ENCODE results near the gene RPL18A. TPM values are rescaled to one million over a fixed set of nuclear protein-coding genes. Genes with fewer than 3 reads are reported as not detected.

RPL18A gene
- total and polyA plus RNA-seq, 10 of the 15 experiments (the other 5 are each of a cell fraction or from before 2014, with no cell fraction given): 1,181 to 3,774 (median 2,300) TPM

DNA sequence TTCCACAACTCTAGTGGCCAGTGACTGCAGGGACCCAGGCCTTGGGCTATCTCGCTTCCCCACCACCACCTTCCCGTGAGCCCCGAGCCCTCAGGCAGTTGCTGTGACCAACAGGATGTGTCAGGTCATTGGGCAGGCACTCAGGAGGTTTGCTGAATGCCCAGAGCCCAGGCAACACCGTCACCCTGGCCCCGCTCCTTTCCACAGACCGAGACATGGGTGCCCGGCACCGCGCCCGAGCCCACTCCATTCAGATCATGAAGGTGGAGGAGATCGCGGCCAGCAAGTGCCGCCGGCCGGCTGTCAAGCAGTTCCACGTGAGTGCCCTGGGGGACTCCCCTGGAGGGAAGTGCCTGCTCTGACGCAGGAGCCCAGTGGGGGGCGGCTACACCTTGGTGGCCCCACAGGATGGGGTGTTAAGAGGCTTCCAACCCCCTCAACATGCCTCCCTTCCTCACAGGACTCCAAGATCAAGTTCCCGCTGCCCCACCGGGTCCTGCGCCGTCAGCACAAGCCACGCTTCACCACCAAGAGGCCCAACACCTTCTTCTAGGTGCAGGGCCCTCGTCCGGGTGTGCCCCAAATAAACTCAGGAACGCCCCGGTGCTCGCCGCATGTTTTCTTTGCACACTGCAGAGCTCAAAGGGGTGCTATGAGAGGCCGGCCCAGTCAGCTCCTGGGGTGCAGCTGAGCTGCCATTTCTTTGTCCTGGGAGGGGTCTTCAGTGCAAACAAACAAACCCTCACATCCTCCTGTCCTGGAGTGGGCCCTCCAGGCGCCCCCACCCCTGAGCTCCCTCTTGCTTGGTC, 3.2 kb downstream of the RPL18A start:
- Histone ChIP-seq H3K4me3 (peak overlapping the region; percentile 92; the same call in 1 of the 2 replicates), H3K9me3 (replicated peaks; ENCODE audit: control insufficient read depth, insufficient read depth, low read length) (no peaks in the 10 kb centered on the region), H3K36me3 (ENCODE audit: control insufficient read depth in 2 of 2, insufficient read depth in 2 of 2, low read length in 1 of 2) (peaks cover 23 to 30% of the 10 kb centered on the region in 2 experiments), H2AFZ (ENCODE audit: control insufficient read depth, low read depth, low read length) (no peak overlapping the region), H3K27ac (ENCODE audit: control insufficient read depth, insufficient read depth) (peak overlapping the region; percentile 26; the same call in 1 of the 2 replicates), H3K9ac (ENCODE audit: control insufficient read depth, insufficient read depth, low read length) (peak overlapping the region; percentile 51; the same call in 1 of the 2 replicates), H3K79me2 (ENCODE audit: control insufficient read depth, insufficient read depth, low read length) (peaks cover 30% of the 10 kb centered on the region), H3K4me2 (ENCODE audit: control insufficient read depth, insufficient read depth) (peak overlapping the region; percentile 71), H3K4me1 (ENCODE audit: control insufficient read depth, insufficient read depth, low read length) (peaks cover 12% of the 10 kb centered on the region), H3K27me3 (replicated peaks in 1 of 2; ENCODE audit: control insufficient read depth in 2 of 2, insufficient read depth in 2 of 2, low read length in 1 of 2) (no peaks in the 10 kb centered on the region), H4K20me1 (ENCODE audit: control insufficient read depth, insufficient read depth) (peaks cover 17% of the 10 kb centered on the region)
- ChIA-PET POLR2A (no interaction called here), SMC1A (ENCODE audit: uncharacterized antibody, unreplicated experiment) (interaction anchor here (1.4 kb wide), 1 partner anchor 70 kb away, joined by 3 read pairs; the partner anchor contains the start of gene CCDC124), CTCF (interaction anchor here (1.0 to 3.2 kb wide), 2 partner anchors 69 to 70 kb away, joined by 4 to 11 read pairs; partner anchors contain the start of gene CCDC124), RAD21 (ENCODE audit: unreplicated experiment) (interaction anchor here (1.2 to 2.3 kb wide), 2 partner anchors 67 to 70 kb away, joined by 5 to 10 read pairs; partner anchors contain the start of gene CCDC124)
- intact Hi-C loops (cut with micrococcal nuclease; ENCODE audit: unreplicated experiment) (no loop called here), in situ Hi-C loops (cut with MboI) (no loop called here)
- no TSS peak for BruUV-seq (replicated peaks)
- FAIRE-seq: no peak
- DNase-seq (ENCODE audit: low read depth, low spot score): no peak
- 35% methylated on average over 31 of the region's 31 CpGs for WGBS (ENCODE audit: insufficient coverage, insufficient replicate concordance, low lambda C conversion rate, missing lambda C conversion rate)
- peak; percentile 34 for ATAC-seq
- TF ChIP-seq SP1 (IDR thresholded peaks at IDR 0.05; ENCODE audit: low read depth, low read length) (no peak), NR2F1 (conservative IDR thresholded peaks at IDR 0.05) (0 out of 2 replicates have a peak, but pooled peaks have one; percentile 11), RELA (IDR thresholded peaks at IDR 0.05; ENCODE audit: borderline replicate concordance, partially characterized antibody) (no peak), RBBP5 (conservative IDR thresholded peaks at IDR 0.05) (no peak), EGR1 (IDR thresholded peaks at IDR 0.05; ENCODE audit: borderline replicate concordance in 1 of 2, low read depth in 2 of 2, low read length in 2 of 2) (no peak; a peak in 1 of 3 replicates), SPI1 (IDR thresholded peaks at IDR 0.05; ENCODE audit: borderline replicate concordance, insufficient read depth, low read depth, low read length) (peak; percentile 40; the same call in 1 of the 2 replicates), HDGF (IDR thresholded peaks at IDR 0.05) (no peak), MXI1 (IDR thresholded peaks at IDR 0.05; ENCODE audit: low read depth, low read length) (no peak), FOS (IDR thresholded peaks at IDR 0.05; ENCODE audit: borderline replicate concordance, extremely low read depth, insufficient read length) (no peak)
- TF ChIP-seq, protein P1, sequence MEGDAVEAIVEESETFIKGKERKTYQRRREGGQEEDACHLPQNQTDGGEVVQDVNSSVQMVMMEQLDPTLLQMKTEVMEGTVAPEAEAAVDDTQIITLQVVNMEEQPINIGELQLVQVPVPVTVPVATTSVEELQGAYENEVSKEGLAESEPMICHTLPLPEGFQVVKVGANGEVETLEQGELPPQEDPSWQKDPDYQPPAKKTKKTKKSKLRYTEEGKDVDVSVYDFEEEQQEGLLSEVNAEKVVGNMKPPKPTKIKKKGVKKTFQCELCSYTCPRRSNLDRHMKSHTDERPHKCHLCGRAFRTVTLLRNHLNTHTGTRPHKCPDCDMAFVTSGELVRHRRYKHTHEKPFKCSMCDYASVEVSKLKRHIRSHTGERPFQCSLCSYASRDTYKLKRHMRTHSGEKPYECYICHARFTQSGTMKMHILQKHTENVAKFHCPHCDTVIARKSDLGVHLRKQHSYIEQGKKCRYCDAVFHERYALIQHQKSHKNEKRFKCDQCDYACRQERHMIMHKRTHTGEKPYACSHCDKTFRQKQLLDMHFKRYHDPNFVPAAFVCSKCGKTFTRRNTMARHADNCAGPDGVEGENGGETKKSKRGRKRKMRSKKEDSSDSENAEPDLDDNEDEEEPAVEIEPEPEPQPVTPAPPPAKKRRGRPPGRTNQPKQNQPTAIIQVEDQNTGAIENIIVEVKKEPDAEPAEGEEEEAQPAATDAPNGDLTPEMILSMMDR (IDR thresholded peaks at IDR 0.05 in 2 of 3, conservative IDR thresholded peaks at IDR 0.05 in 1 of 3; ENCODE audit: control insufficient read depth in 2 of 3, extremely low read depth in 1 of 3, insufficient read depth in 1 of 3, low read depth in 3 of 3, low read length in 3 of 3): peak in 2 of 3 experiments; percentile 17 to 20; a peak in 1 of 6 replicates
- TF ChIP-seq, protein P2, sequence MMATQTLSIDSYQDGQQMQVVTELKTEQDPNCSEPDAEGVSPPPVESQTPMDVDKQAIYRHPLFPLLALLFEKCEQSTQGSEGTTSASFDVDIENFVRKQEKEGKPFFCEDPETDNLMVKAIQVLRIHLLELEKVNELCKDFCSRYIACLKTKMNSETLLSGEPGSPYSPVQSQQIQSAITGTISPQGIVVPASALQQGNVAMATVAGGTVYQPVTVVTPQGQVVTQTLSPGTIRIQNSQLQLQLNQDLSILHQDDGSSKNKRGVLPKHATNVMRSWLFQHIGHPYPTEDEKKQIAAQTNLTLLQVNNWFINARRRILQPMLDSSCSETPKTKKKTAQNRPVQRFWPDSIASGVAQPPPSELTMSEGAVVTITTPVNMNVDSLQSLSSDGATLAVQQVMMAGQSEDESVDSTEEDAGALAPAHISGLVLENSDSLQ (IDR thresholded peaks at IDR 0.05): peak; percentile 62
- TF ChIP-seq, protein P3, sequence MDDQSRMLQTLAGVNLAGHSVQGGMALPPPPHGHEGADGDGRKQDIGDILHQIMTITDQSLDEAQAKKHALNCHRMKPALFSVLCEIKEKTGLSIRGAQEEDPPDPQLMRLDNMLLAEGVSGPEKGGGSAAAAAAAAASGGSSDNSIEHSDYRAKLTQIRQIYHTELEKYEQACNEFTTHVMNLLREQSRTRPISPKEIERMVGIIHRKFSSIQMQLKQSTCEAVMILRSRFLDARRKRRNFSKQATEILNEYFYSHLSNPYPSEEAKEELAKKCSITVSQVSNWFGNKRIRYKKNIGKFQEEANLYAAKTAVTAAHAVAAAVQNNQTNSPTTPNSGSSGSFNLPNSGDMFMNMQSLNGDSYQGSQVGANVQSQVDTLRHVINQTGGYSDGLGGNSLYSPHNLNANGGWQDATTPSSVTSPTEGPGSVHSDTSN (IDR thresholded peaks at IDR 0.05; ENCODE audit: insufficient replicate concordance, low read depth, low read length): no peak
